ENCODE measurements around the gene FUT2. TPM values are rescaled to one million over a fixed set of nuclear protein-coding genes. Genes with fewer than 3 reads are reported as not detected.

FUT2 gene
- total and polyA plus RNA-seq, 2 donors (not counting 1 experiment from before 2014, with no cell fraction given): under 0.01 TPM; not detected in 1

DNA sequence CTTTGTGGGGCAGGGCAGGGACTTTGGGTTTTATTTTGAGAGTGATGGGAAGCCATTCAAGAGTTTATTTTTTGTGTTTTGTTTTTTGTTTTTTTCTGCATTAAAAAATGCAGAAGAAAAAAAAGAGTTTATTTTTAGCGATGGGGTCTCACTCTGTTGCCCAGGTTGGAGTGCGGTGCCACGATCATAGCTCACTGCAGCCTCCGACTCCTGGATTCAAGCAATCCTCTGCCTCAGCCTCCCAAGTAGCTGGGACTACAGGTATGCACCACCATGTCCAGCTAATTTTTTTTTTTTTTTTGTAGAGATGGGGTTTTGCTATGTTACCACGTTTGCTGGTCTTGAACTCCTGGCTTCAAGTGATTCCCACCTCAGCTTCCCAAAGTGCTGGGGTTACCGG lies 37.3 kb upstream of the FUT2 start:
- no peak overlapping the region for H3K27ac ChIP-seq (ENCODE audit: insufficient read depth, low read length)
- no peaks in the 10 kb centered on the region for H3K27me3 ChIP-seq (ENCODE audit: control insufficient read depth, insufficient read depth, low read length)
- peaks cover 9% of the 10 kb centered on the region for H3K4me1 ChIP-seq (ENCODE audit: control insufficient read depth, extremely low read depth, insufficient read depth, low read length)
- no peak overlapping the region for H3K4me3 ChIP-seq (replicated peaks in 1 of 4; ENCODE audit: control extremely low read depth in 1 of 4, insufficient read depth in 1 of 4, low read depth in 3 of 4, low read length in 4 of 4)
- no peaks in the 10 kb centered on the region for H3K79me2 ChIP-seq (ENCODE audit: control insufficient read depth, insufficient read depth, low read length)
- H3K36me3 ChIP-seq (ENCODE audit: control insufficient read depth, insufficient read depth, low read length): no peaks in the 10 kb centered on the region
- TF ChIP-seq EZH2 (IDR thresholded peaks at IDR 0.05; ENCODE audit: low read length, missing control alignments) (no peak), CTCF (conservative IDR thresholded peaks at IDR 0.05 in 1 of 2, IDR thresholded peaks at IDR 0.05 in 1 of 2; ENCODE audit: low read depth in 1 of 2, low read length in 2 of 2) (no peak)
- no peaks in the 10 kb centered on the region for H4K20me1 ChIP-seq (ENCODE audit: control insufficient read depth, extremely low read depth, insufficient read depth, low read length)
- no peaks in the 10 kb centered on the region for H3K9me3 ChIP-seq (ENCODE audit: control insufficient read depth, insufficient read depth, low read depth, low read length)
- DNase-seq (ENCODE audit: low read depth in 2 of 2): no peak
- no peak overlapping the region for H3K4me2 ChIP-seq (ENCODE audit: extremely low read depth, insufficient read depth, low read length)
- no peak overlapping the region for H2AFZ ChIP-seq (ENCODE audit: low read length)
- H3K9ac ChIP-seq (ENCODE audit: insufficient read depth, low read length): no peak overlapping the region

DNA sequence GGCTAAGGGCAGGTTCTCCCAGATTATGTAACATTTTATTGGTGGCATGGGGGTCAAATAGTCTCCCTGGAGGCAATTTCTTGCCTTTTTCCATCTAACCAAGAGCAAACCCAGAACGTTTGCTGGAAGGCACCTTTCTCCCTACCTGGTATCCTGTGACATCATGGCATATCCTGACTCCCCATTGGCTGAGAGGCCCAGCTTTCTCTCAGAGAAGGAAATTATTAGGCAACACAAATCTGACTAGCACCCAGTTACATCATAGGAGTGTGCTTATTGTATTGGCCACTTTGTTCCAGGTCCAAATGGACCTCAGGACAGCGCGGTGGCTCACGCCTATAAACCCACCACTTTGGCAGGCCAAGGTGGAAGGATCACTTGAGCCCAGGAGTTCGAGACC lies 36.0 kb upstream of the FUT2 start:
- Histone ChIP-seq H3K27me3 (ENCODE audit: control insufficient read depth, insufficient read depth, low read length) (no peaks in the 10 kb centered on the region), H3K4me2 (ENCODE audit: extremely low read depth, insufficient read depth, low read length) (no peak overlapping the region), H2AFZ (ENCODE audit: low read length) (no peak overlapping the region), H3K4me3 (replicated peaks in 1 of 4; ENCODE audit: control extremely low read depth in 1 of 4, insufficient read depth in 1 of 4, low read depth in 3 of 4, low read length in 4 of 4) (no peak overlapping the region), H3K36me3 (ENCODE audit: control insufficient read depth, insufficient read depth, low read length) (no peaks in the 10 kb centered on the region), H3K27ac (ENCODE audit: insufficient read depth, low read length) (no peak overlapping the region), H3K9ac (ENCODE audit: insufficient read depth, low read length) (no peak overlapping the region), H3K9me3 (ENCODE audit: control insufficient read depth, insufficient read depth, low read depth, low read length) (no peaks in the 10 kb centered on the region), H4K20me1 (ENCODE audit: control insufficient read depth, extremely low read depth, insufficient read depth, low read length) (no peaks in the 10 kb centered on the region), H3K4me1 (ENCODE audit: control insufficient read depth, extremely low read depth, insufficient read depth, low read length) (peaks cover 6% of the 10 kb centered on the region), H3K79me2 (ENCODE audit: control insufficient read depth, insufficient read depth, low read length) (no peaks in the 10 kb centered on the region)
- DNase-seq (ENCODE audit: low read depth in 2 of 2): no peak
- TF ChIP-seq EZH2 (IDR thresholded peaks at IDR 0.05; ENCODE audit: low read length, missing control alignments): no peak
- TF ChIP-seq CTCF (conservative IDR thresholded peaks at IDR 0.05 in 1 of 2, IDR thresholded peaks at IDR 0.05 in 1 of 2; ENCODE audit: low read depth in 1 of 2, low read length in 2 of 2): no peak

DNA sequence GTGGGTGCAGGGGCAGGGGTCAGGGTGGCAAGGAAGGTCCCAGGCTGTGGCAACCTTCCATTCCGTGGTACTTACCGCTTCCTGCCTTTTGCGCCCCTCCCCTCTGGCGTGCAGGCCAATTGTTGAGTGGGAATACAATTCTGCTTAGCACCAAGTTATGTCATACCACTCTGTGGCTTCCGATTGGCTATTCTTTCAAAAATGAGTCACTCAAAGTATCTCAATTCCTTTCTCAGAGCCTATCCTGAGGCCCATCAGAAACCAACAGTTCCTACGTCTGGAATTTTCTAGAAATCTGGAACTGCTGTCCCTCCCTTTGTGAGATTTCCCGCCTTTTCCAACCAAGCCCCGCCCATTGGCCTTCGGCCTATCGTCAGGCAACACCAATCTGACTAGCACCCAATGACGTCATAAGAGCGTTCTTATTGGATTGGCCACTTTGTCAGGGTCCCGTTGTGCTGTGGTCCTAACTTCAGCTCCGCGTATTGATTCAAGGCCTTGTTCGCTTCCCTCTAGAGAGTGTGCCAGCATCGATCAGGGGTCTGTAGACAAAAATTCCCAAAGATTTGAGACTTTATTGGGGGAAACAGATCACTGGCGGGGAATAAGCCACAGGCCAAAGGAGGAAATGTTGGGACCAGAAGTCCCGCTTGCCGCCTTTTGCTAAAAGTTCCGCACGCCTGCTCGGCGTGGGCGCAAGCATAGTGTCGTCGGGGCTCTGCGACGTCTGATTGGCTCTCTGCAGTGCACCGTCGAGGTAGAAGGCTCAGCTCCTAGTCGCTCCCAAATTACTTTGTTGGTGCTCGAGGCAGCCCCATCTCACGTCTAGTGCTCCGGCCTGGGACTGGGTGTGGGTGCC lies 34.7 kb upstream of the FUT2 start:
- H2AFZ ChIP-seq (ENCODE audit: low read length): no peak overlapping the region
- H3K79me2 ChIP-seq (ENCODE audit: control insufficient read depth, insufficient read depth, low read length): no peaks in the 10 kb centered on the region
- H3K4me2 ChIP-seq (ENCODE audit: extremely low read depth, insufficient read depth, low read length): peak overlapping the region; percentile 23
- H3K4me3 ChIP-seq (replicated peaks in 1 of 4; ENCODE audit: control extremely low read depth in 1 of 4, insufficient read depth in 1 of 4, low read depth in 3 of 4, low read length in 4 of 4): no peak overlapping the region
- no peaks in the 10 kb centered on the region for H3K36me3 ChIP-seq (ENCODE audit: control insufficient read depth, insufficient read depth, low read length)
- no peaks in the 10 kb centered on the region for H3K9me3 ChIP-seq (ENCODE audit: control insufficient read depth, insufficient read depth, low read depth, low read length)
- peak; percentile 85 to 90 for DNase-seq (ENCODE audit: low read depth in 2 of 2)
- no peaks in the 10 kb centered on the region for H3K27me3 ChIP-seq (ENCODE audit: control insufficient read depth, insufficient read depth, low read length)
- no peak for TF ChIP-seq CTCF (conservative IDR thresholded peaks at IDR 0.05 in 1 of 2, IDR thresholded peaks at IDR 0.05 in 1 of 2; ENCODE audit: low read depth in 1 of 2, low read length in 2 of 2)
- TF ChIP-seq EZH2 (IDR thresholded peaks at IDR 0.05; ENCODE audit: low read length, missing control alignments): no peak
- peaks cover 4% of the 10 kb centered on the region for H3K4me1 ChIP-seq (ENCODE audit: control insufficient read depth, extremely low read depth, insufficient read depth, low read length)
- no peaks in the 10 kb centered on the region for H4K20me1 ChIP-seq (ENCODE audit: control insufficient read depth, extremely low read depth, insufficient read depth, low read length)
- no peak overlapping the region for H3K9ac ChIP-seq (ENCODE audit: insufficient read depth, low read length)
- H3K27ac ChIP-seq (ENCODE audit: insufficient read depth, low read length): peak overlapping the region; percentile 9
